ENCODE results near the gene GLRX2. TPM values are rescaled to one million over a fixed set of nuclear protein-coding genes. Genes with fewer than 3 reads are reported as not detected.

The GLRX2 gene
- total RNA-seq, 1 donor from 2014 or later, result 14.6 TPM

DNA sequence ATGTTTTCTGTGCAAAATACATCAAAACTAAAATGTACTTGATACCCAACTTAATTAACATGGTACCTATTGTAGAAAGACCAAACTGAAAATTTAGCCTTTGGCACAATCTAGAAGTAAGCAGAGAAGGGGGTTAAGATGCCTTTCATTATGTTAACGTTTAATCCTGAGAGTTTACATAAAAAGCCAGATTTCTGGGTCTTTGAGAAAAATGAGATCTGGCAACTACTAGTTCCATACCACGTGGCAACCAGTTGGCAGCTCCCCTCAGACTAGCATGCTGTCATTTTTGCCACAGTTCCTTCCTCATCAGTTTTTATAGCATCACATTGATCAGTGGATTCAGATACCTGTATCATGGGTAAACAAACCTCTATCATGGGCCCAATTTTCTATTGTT lies 44.3 kb downstream of the GLRX2 start:
- Histone ChIP-seq H3K27me3 (ENCODE audit: control insufficient read depth, insufficient read depth, low read length) (no peaks in the 10 kb centered on the region), H3K4me3 (ENCODE audit: low read depth, low read length) (peak overlapping the region; percentile 85), H3K36me3 (ENCODE audit: control insufficient read depth, insufficient read depth, low read length) (no peaks in the 10 kb centered on the region)
- DNase-seq (ENCODE audit: low read depth), result no peak
- TF ChIP-seq, protein P1, sequence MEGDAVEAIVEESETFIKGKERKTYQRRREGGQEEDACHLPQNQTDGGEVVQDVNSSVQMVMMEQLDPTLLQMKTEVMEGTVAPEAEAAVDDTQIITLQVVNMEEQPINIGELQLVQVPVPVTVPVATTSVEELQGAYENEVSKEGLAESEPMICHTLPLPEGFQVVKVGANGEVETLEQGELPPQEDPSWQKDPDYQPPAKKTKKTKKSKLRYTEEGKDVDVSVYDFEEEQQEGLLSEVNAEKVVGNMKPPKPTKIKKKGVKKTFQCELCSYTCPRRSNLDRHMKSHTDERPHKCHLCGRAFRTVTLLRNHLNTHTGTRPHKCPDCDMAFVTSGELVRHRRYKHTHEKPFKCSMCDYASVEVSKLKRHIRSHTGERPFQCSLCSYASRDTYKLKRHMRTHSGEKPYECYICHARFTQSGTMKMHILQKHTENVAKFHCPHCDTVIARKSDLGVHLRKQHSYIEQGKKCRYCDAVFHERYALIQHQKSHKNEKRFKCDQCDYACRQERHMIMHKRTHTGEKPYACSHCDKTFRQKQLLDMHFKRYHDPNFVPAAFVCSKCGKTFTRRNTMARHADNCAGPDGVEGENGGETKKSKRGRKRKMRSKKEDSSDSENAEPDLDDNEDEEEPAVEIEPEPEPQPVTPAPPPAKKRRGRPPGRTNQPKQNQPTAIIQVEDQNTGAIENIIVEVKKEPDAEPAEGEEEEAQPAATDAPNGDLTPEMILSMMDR (IDR thresholded peaks at IDR 0.05; ENCODE audit: insufficient read depth, low read length, poor library complexity, severe bottlenecking), result no peak

GRCh38 chr1:193060406-193060805 lies 44.8 kb downstream of the GLRX2 start:
- Histone ChIP-seq H3K4me3 (ENCODE audit: low read depth, low read length) (peak overlapping the region; percentile 85), H3K27me3 (ENCODE audit: control insufficient read depth, insufficient read depth, low read length) (no peaks in the 10 kb centered on the region), H3K36me3 (ENCODE audit: control insufficient read depth, insufficient read depth, low read length) (no peaks in the 10 kb centered on the region)
- DNase-seq (ENCODE audit: low read depth), result no peak
- TF ChIP-seq, protein P1 (IDR thresholded peaks at IDR 0.05; ENCODE audit: insufficient read depth, low read length, poor library complexity, severe bottlenecking), result no peak

- no peaks in the 10 kb centered on the region for H3K36me3 ChIP-seq (ENCODE audit: control insufficient read depth, insufficient read depth, low read length)
- no peak for DNase-seq (ENCODE audit: low read depth)
- TF ChIP-seq, protein P1 (IDR thresholded peaks at IDR 0.05; ENCODE audit: insufficient read depth, low read length, poor library complexity, severe bottlenecking), result no peak
- no peaks in the 10 kb centered on the region for H3K27me3 ChIP-seq (ENCODE audit: control insufficient read depth, insufficient read depth, low read length)
- peak overlapping the region; percentile 85 for H3K4me3 ChIP-seq (ENCODE audit: low read depth, low read length)
Observed at GRCh38 chr1:193060115-193060403, 45.2 kb downstream of the GLRX2 start.

DNA sequence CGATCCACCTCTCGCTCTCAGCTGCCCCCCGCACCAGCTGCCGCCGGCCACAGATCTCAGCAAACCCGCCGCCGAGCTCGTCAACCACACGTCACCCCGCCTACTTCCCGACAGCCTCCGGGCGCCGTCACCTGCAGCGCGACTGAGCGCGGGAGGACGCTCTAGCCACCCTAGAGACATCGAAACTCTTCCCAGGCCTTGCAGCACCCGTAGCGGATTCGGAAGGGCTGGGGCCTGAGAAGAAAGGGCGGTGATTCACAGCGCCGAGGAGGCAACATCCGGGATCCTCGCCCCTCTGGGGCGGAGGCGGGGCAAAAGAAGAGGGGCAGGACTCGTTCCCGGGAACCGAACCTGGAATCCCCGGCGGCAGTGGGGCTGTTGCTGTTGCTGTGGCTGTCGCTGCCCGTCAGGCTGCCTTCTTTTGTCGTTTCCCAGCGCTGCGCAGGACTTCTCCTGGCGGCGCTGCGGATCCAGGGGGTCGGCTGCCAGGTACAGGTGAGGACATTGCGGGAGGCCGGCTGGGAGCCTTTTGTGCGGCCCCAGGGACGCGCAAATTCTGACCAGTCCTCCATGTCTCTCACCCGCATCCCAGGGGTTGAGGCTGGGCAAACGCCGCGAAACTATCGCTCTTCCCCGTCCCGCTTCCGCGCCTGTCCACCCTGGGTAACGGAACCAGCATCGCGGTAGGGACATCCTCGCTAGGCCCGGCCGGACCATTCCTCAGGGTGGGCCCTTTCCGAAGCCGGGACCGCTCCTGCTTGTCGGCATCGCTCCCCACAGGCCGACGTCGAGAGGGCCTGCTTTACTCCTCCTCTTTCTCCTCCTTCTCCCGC lies 45.7 kb downstream of the GLRX2 start, which contains the start of the genes RO60 and UCHL5:
Gene RO60, plus strand, starts transcription at position 331 of the 833 bp plus-strand sequence. CDS start 9,443 bp downstream, outside the sequence.
Gene UCHL5, minus strand, starts transcription at position 79 of the 833 bp plus-strand sequence. CDS start 100 bp downstream, outside the sequence.
- Histone ChIP-seq H3K36me3 (ENCODE audit: control insufficient read depth, insufficient read depth, low read length) (no peaks in the 10 kb centered on the region), H3K27me3 (ENCODE audit: control insufficient read depth, insufficient read depth, low read length) (no peaks in the 10 kb centered on the region), H3K4me3 (ENCODE audit: low read depth, low read length) (peak within 1 kb of the TSS; percentile 85)
- TF ChIP-seq, protein P1 (IDR thresholded peaks at IDR 0.05; ENCODE audit: insufficient read depth, low read length, poor library complexity, severe bottlenecking), result peak; percentile 17
- DNase-seq (ENCODE audit: low read depth), result peak; percentile 94

- Histone ChIP-seq H3K27me3 (ENCODE audit: control insufficient read depth, insufficient read depth, low read length) (no peaks in the 10 kb centered on the region), H3K36me3 (ENCODE audit: control insufficient read depth, insufficient read depth, low read length) (no peaks in the 10 kb centered on the region), H3K4me3 (ENCODE audit: low read depth, low read length) (peak overlapping the region; percentile 85)
- DNase-seq (ENCODE audit: low read depth), result no peak
- TF ChIP-seq, protein P1 (IDR thresholded peaks at IDR 0.05; ENCODE audit: insufficient read depth, low read length, poor library complexity, severe bottlenecking), result no peak
Observed at GRCh38 chr1:193058529-193059281, 46.5 kb downstream of the GLRX2 start.

All from kidney epithelial cell (primary cell).